ENCODE results near the gene CCDC186. TPM values are rescaled to one million over a fixed set of nuclear protein-coding genes. Genes with fewer than 3 reads are reported as not detected.

Gene CCDC186
- total RNA-seq, 1 donor from 2014 or later = 18.8 TPM

DNA sequence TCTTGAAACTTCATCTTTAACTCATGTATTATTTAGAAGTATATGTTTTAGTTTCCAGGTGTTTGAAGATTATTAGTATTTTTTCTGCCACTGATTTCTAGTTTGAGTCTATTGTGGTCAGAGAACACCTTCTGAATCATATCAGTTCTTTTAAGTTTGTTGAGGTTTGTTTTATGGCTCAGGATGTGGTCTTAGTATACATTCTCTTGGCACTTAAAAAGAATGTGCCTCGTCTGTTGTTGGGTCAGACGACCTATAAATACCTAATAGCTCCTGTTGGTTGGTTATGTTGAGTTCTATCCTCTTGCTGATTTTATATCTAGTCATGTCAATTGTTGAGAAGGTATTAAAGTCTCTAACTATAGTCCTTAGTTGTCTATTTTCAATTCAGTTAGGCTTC is 21.1 kb upstream of the CCDC186 start:
- no peak overlapping the region for H3K4me3 ChIP-seq
- TF ChIP-seq, protein P1, sequence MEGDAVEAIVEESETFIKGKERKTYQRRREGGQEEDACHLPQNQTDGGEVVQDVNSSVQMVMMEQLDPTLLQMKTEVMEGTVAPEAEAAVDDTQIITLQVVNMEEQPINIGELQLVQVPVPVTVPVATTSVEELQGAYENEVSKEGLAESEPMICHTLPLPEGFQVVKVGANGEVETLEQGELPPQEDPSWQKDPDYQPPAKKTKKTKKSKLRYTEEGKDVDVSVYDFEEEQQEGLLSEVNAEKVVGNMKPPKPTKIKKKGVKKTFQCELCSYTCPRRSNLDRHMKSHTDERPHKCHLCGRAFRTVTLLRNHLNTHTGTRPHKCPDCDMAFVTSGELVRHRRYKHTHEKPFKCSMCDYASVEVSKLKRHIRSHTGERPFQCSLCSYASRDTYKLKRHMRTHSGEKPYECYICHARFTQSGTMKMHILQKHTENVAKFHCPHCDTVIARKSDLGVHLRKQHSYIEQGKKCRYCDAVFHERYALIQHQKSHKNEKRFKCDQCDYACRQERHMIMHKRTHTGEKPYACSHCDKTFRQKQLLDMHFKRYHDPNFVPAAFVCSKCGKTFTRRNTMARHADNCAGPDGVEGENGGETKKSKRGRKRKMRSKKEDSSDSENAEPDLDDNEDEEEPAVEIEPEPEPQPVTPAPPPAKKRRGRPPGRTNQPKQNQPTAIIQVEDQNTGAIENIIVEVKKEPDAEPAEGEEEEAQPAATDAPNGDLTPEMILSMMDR (IDR thresholded peaks at IDR 0.05; ENCODE audit: borderline replicate concordance) = no peak
- intact Hi-C loops (cut with micrococcal nuclease) = no loop called here

DNA sequence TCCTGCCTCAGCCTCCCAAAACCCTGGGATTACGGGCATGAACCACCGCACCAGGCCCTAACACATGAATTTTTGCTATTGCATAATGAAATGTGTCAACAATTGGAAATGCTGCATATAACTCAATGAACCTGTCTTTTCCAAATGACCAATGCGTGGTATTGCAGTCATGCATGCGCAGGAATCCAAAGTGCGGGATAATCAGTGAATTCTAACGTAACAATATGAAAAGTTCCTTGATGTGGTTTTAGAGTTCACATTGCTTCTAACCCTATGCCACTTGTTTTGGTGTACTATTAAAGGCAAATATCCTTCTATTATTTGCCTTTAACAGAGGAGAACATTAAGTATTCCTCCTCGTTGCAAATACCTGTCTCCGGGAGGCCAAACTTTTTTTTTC is 15.7 kb upstream of the CCDC186 start:
- intact Hi-C loops (cut with micrococcal nuclease) = no loop called here
- TF ChIP-seq, protein P1 (IDR thresholded peaks at IDR 0.05; ENCODE audit: borderline replicate concordance) = no peak

More for the DNA sequence above, 21.1 kb upstream of the CCDC186 start:
- H3K27me3 ChIP-seq (ENCODE audit: low read depth) = no peaks in the 10 kb centered on the region
- no peaks in the 10 kb centered on the region for H3K9me3 ChIP-seq (replicated peaks)
- H3K36me3 ChIP-seq = no peaks in the 10 kb centered on the region
- H3K27ac ChIP-seq (replicated peaks) = no peak overlapping the region
- DNase-seq = no peak
- no peaks in the 10 kb centered on the region for H3K4me1 ChIP-seq

DNA sequence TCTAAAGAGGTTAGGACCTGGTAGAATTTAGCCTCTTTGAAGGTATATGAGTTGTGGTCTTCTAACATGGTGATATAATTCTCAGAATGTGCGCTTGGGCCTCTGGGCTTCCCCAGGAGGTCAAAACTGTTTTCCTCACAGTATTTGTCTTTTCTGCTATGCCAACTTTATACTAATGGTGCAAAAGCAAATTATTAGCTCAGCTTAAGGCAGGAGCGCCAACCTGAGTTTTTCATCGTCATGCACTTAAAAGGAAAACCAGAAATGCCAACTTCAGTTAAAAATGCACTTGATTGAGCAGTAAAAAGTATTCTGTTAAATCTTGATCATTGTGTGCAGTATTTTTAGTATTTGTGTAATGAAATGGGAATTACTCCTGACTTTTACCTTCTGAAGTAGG is 14.9 kb upstream of the CCDC186 start:
- Histone ChIP-seq H3K4me3 (no peak overlapping the region), H3K4me1 (no peaks in the 10 kb centered on the region), H3K27ac (replicated peaks) (no peak overlapping the region), H3K27me3 (ENCODE audit: low read depth) (no peaks in the 10 kb centered on the region), H3K36me3 (no peaks in the 10 kb centered on the region), H3K9me3 (replicated peaks) (no peaks in the 10 kb centered on the region)
- intact Hi-C loops (cut with micrococcal nuclease) = no loop called here
- DNase-seq = no peak
- TF ChIP-seq, protein P1 (IDR thresholded peaks at IDR 0.05; ENCODE audit: borderline replicate concordance) = no peak

More for the DNA sequence above, 15.7 kb upstream of the CCDC186 start:
- Histone ChIP-seq H3K4me1 (no peaks in the 10 kb centered on the region), H3K27me3 (ENCODE audit: low read depth) (no peaks in the 10 kb centered on the region), H3K9me3 (replicated peaks) (no peaks in the 10 kb centered on the region), H3K4me3 (no peak overlapping the region), H3K36me3 (no peaks in the 10 kb centered on the region), H3K27ac (replicated peaks) (no peak overlapping the region)
- DNase-seq = no peak

DNA sequence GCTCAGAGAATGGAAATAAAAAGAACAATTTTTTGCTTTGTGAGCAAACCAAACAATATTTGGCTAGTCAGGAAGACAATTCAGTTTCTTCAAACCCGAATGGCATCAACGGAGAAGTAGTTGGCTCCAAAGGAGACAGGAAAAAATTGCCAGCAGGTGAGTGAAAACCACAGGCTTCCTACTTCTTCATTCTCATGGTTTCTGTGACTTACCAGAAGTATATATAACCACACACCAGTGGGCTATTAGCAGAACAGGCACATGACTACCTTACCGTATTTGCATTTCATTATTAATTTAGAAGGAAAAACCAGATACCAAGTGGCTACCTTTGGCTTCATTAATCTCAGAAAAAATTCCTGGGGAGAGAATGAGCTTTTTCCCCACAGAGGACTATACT is 14.0 kb upstream of the CCDC186 start:
- no peaks in the 10 kb centered on the region for H3K9me3 ChIP-seq (replicated peaks)
- H3K27me3 ChIP-seq (ENCODE audit: low read depth) = no peaks in the 10 kb centered on the region
- intact Hi-C loops (cut with micrococcal nuclease) = no loop called here
- H3K4me1 ChIP-seq = no peaks in the 10 kb centered on the region
- H3K4me3 ChIP-seq = no peak overlapping the region
- H3K36me3 ChIP-seq = no peaks in the 10 kb centered on the region
- TF ChIP-seq, protein P1 (IDR thresholded peaks at IDR 0.05; ENCODE audit: borderline replicate concordance) = no peak
- no peak overlapping the region for H3K27ac ChIP-seq (replicated peaks)
- no peak for DNase-seq

DNA sequence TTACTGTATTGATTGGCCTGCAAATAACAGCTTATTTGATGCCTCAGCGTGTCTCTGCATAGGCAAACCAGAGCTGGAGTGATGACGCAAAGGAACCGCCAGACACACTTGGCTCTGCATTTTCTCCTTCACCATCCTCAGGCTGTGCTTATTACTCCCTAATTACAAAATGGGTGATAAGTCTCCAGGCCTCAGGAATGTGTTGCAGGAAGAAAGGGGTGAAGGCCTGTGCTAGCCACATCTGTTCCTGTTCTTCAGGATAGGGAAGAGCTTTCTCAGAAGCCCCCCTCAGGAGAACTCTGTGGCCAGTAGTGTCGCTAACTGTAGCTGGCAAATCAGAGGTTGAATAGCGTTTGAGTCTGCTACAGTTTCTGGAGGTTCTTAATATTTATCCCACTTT is 10.3 kb upstream of the CCDC186 start:
- Histone ChIP-seq H3K36me3 (no peaks in the 10 kb centered on the region), H3K4me3 (no peak overlapping the region), H3K4me1 (peaks cover 11% of the 10 kb centered on the region), H3K9me3 (replicated peaks) (no peaks in the 10 kb centered on the region), H3K27ac (replicated peaks) (no peak overlapping the region), H3K27me3 (ENCODE audit: low read depth) (no peaks in the 10 kb centered on the region)
- TF ChIP-seq, protein P1 (IDR thresholded peaks at IDR 0.05; ENCODE audit: borderline replicate concordance) = no peak
- intact Hi-C loops (cut with micrococcal nuclease) = no loop called here
- no peak for DNase-seq

DNA sequence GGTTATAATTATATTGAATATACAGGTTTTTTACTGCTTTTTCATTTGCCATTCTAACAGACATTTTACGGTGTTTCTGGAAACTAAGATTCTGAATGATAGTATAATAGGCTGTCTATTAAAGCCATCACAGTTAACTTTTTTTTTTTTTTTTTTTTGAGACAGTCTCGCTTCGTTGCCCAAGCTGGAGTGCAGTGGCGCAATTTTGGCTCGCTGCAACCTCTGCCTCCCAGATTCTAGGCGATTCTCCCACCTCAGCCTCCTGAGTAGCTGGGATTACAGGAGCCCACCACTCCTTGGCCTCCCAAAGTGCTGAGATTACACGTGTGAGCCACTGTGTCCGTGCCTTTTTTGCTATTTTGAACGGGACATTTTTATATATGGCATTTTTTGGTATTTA is 9.6 kb upstream of the CCDC186 start:
- Histone ChIP-seq H3K36me3 (no peaks in the 10 kb centered on the region), H3K27ac (replicated peaks) (no peak overlapping the region), H3K4me3 (no peak overlapping the region), H3K27me3 (ENCODE audit: low read depth) (no peaks in the 10 kb centered on the region), H3K9me3 (replicated peaks) (no peaks in the 10 kb centered on the region), H3K4me1 (peaks cover 11% of the 10 kb centered on the region)
- intact Hi-C loops (cut with micrococcal nuclease) = no loop called here
- no peak for DNase-seq
- TF ChIP-seq, protein P1 (IDR thresholded peaks at IDR 0.05; ENCODE audit: borderline replicate concordance) = no peak

Measured in left ventricle myocardium inferior (tissue), 1 donor.